Mucosa of descending colon (tissue), 3 donors: ENCODE data around the gene NMT2. TPM values are rescaled to one million over a fixed set of nuclear protein-coding genes. Genes with fewer than 3 reads are reported as not detected.

Experiments used
- ATAC-seq: fragments of 200-7000 bp; cut with Tn5 transposase; one replicate; pipeline ENCODE4 v1.9.1; 2020; ENCODE audit warnings: mild to moderate bottlenecking, moderate library complexity
- DNase-seq, 3 donors: peaks; one replicate each; pipeline ENCODE4 v3.0.0-alpha.2; 2020
- H3K36me3 ChIP-seq: fragments of 200-600 bp; one replicate; pipeline ENCODE4 v1.8.0; 2021; ENCODE audit warnings: low read depth, mild to moderate bottlenecking
- H3K4me1 ChIP-seq: fragments of 200-600 bp; one replicate; pipeline ENCODE4 v1.8.0; 2021; ENCODE audit warnings: low read depth, mild to moderate bottlenecking
- H3K4me3 ChIP-seq: fragments of 200-600 bp; one replicate; pipeline ENCODE4 v1.8.0; 2021; ENCODE audit warnings: mild to moderate bottlenecking
- H3K9me3 ChIP-seq: fragments of 200-600 bp; one replicate; pipeline ENCODE4 v1.8.0; 2021; ENCODE audit warnings: mild to moderate bottlenecking
- CTCF ChIP-seq: fragments of 200-600 bp; IDR thresholded peaks from one replicate; pipeline ENCODE4 v1.8.0; 2022; ENCODE audit warnings: antibody characterized with exemption, mild to moderate bottlenecking
- intact Hi-C, 2 donors: fragments of 100-400 bp; cut with DNase I in 1 of 2; cut with micrococcal nuclease in 1 of 2; formaldehyde crosslinking; loops; one replicate each; pipeline versions ENCODE4 v1.11.0 to v1.11.1; 2022; cut with DNase I, micrococcal nuclease
- total RNA-seq, 3 donors: library from RNA; stranded (reverse); fragmentation: NEBNext Ultra II Directional in 2 of 3; extraction: Animal tissue kit (Norgen Biotek cat#: 25700) in 2 of 3; gene quantifications; one replicate each; pipeline versions ENCODE4 v1.2.1 to v1.2.4, GENCODE V29; 2021 to 2023
- donor health status: DM: no; HTN: no; CAD: no; lungs with moderate emphysema.
- donor health status: DM: no; HTN: no; CAD: no.
- donor health status: DM: no; HTN: yes; CAD: no.

NMT2 gene
- total RNA-seq, 3 donors from 2014 or later: 21.8 to 26.4 (median 24.3) TPM

- intact Hi-C loops: no loop called here
- TF ChIP-seq CTCF: no peak
- Histone ChIP-seq H3K4me3 (no peak overlapping the region), H3K9me3 (no peaks in the 10 kb centered on the region), H3K4me1 (peaks cover 6% of the 10 kb centered on the region), H3K36me3 (no peaks in the 10 kb centered on the region)
- DNase-seq: peak in 1 of 3 donors; percentile 61
- peak; percentile 81 for ATAC-seq
Measured at GRCh38 chr10:15084502-15084922, 84.0 kb downstream of the NMT2 start.

- DNase-seq (no peak), ATAC-seq (no peak)
- peaks cover 6% of the 10 kb centered on the region for H3K4me1 ChIP-seq
- no peaks in the 10 kb centered on the region for H3K9me3 ChIP-seq
- TF ChIP-seq CTCF: no peak
- no peaks in the 10 kb centered on the region for H3K36me3 ChIP-seq
- no peak overlapping the region for H3K4me3 ChIP-seq
- intact Hi-C loops: no loop called here
Measured at GRCh38 chr10:15083674-15084501, 84.6 kb downstream of the NMT2 start.

- Histone ChIP-seq H3K36me3 (no peaks in the 10 kb centered on the region), H3K4me3 (no peak overlapping the region), H3K9me3 (no peaks in the 10 kb centered on the region), H3K4me1 (no peaks in the 10 kb centered on the region)
- DNase-seq (no peak), ATAC-seq (no peak)
- intact Hi-C loops: no loop called here
- no peak for TF ChIP-seq CTCF
Measured at GRCh38 chr10:15075421-15075820, 93.1 kb downstream of the NMT2 start.

- no peaks in the 10 kb centered on the region for H3K4me1 ChIP-seq
Measured at GRCh38 chr10:15072358-15072757, 96.1 kb downstream of the NMT2 start.

GRCh38 chr10:15069230-15069629 is 99.3 kb downstream of the NMT2 start:
- Histone ChIP-seq H3K4me3 (no peak overlapping the region), H3K9me3 (no peaks in the 10 kb centered on the region), H3K4me1 (no peaks in the 10 kb centered on the region), H3K36me3 (no peaks in the 10 kb centered on the region)
- no peak for TF ChIP-seq CTCF
- intact Hi-C loops: no loop called here
- DNase-seq (no peak), ATAC-seq (no peak)

More at GRCh38 chr10:15072358-15072757, 96.1 kb downstream of the NMT2 start:
- Histone ChIP-seq H3K36me3 (no peaks in the 10 kb centered on the region), H3K9me3 (no peaks in the 10 kb centered on the region), H3K4me3 (no peak overlapping the region)
- no peak for TF ChIP-seq CTCF
- ATAC-seq (no peak), DNase-seq (no peak)
- intact Hi-C loops: no loop called here
